G401 (cell line): ENCODE data around the gene GALNT9. TPM values are rescaled to one million over a fixed set of nuclear protein-coding genes. Genes with fewer than 3 reads are reported as not detected.
A peak's percentile ranks its signal among the peaks of the same experiment; 100 is the strongest.
"Not testable (repeated sequence)": the region's sequence is repeated elsewhere in the genome, so short reads cannot be mapped to it uniquely, and the experiment has no call there.

Experiments
- DNase-seq: peaks from one replicate; pipeline ENCODE4 v3.0.0-alpha.2; 2015; ENCODE audit warnings: low spot score
- in situ Hi-C: cut with HindIII; loops from 2 replicates; pipeline ENCODE4 v1.10.0; 2016; ENCODE audit warnings: low sequenced_read_pairs, mixed read lengths
- total RNA-seq: library from RNA; depleted of rRNA; stranded (reverse); fragments of >200 nt; shearing (Covaris generic); gene quantifications from 2 replicates; pipeline ENCODE4 v1.2.3, GENCODE V29; 2014

Gene GALNT9
- total RNA-seq, 1 experiment from 2014 or later: 0.10 TPM

DNA sequence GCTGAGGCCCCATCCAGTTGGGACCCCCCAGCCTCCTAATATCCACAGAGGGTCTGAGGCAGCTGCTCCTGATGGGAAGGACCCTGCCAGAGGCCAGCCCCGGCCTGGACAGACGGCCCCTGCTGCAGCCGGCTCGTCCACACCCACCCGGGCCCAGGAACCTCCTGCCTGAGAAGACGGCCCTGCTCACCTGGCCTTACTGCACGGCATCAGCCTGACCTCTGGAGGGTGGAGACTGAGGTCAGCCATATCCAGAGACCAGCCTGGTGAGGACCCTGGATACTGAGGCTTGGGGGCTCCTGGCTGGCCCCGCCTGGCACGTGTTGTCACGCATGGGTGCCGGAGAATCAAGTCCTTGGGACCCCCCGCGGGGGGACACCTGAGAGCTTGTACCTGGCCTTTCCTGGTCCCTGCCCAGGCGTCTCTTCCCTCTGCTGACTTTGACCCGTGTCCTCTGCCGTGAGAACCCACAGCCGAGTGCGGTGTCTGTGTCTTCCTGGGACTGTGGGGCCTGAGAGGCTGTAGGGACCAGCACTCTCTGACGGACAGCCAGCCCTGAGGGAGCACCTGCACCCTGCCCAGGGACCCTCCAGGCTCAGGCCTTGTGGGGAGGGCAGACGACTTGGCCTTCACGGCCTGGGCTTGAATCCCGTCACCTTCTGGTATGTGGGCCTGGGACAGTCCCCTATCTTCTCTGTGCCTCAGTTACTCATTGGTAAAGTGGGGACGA is 127.8 kb downstream of the GALNT9 start:
- in situ Hi-C loops: no loop called here
- DNase-seq: no peak

GRCh38 chr12:132200800-132201199 is 128.6 kb downstream of the GALNT9 start:
- in situ Hi-C loops: no loop called here

GRCh38 chr12:132199526-132200319 is 129.7 kb downstream of the GALNT9 start:
- in situ Hi-C loops: no loop called here

More at GRCh38 chr12:132200800-132201199, 128.6 kb downstream of the GALNT9 start:
- DNase-seq: no peak

DNA sequence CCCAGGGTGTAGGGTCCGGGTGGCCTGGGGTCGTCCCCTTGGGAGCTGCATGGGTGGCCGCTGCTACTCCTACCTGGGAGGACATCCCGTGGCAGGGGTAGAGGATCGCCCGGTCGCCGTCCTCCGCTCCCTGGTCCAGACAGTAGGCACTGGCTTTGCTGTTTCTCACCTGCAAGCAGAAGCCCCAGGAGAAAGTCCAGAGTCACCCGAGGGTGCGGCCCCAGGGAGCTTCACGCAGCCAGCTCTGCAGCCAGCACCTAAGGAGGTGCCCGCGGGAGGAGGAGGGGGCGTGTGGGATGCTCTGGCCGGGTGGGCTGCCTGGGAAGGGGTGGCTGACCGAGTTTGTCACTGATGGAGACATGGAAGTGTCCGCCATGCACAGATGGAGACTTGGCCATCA is 130.3 kb downstream of the GALNT9 start:
- no peak for DNase-seq
- in situ Hi-C loops: no loop called here

More at GRCh38 chr12:132199526-132200319, 129.7 kb downstream of the GALNT9 start:
- no peak for DNase-seq

DNA sequence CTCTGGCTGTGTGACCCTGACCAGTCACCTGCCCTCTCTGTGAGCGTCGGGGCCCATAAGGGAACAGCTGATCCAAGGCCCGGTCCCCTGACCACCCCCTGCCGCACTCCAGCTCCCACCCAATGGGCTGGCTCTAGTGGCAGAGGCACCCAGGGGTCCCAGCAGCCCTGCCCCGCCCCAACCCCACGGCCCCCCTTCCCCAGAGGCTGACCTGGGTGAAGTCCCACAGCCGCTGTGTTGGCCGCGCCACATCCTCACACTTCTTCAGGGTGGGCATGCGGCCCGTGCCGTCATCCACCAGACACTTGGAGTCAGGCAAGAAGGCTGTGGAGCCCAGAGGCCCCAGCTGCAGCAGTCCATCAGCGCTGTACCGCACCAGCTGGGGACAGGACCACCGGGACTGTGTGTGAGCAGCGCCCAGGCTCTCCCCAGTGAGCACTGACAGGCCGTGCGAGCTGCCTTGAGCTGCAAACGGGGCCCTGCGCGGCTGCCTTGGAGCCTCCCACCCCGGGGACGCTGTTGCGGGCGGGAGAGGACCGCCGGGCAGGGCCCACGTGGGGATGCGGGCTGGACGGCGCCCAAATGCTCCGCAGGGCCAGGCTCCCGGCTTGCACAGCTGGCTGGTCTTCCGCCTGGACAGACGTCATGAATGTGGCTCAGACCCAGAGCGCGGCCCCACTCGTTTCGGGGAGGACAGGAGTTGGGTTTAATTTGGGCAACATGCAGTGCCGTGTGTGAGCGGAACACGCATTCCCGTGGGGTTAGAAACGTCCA is 131.6 kb downstream of the GALNT9 start:
- DNase-seq: no peak
- in situ Hi-C loops: no loop called here

DNA sequence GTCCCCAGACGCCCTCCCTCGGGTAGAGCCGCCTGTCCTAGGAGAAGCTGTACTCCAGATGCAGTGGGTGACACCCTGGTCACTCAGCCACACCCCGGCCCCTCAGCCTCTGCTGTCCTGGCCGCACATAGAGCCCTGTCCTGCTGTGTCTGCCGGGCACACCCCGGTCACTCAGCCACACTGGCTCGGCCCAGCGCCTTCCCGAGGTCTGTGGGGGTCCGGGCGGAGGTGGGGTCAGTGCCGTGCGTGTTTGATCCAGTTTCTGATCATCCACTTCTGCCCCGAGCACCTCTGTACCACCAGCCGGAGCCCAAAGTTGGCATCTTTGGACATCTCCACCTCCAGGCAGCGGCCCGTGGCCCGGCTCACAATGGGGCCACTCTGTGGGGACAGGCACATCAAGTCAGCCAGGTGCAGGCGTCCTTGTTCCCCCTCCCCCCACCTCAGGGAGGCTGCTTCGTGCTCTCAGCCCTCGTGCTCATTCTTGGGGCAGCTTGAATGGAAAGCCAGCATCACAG is 132.5 kb downstream of the GALNT9 start:
- in situ Hi-C loops: no loop called here
- DNase-seq: no peak

DNA sequence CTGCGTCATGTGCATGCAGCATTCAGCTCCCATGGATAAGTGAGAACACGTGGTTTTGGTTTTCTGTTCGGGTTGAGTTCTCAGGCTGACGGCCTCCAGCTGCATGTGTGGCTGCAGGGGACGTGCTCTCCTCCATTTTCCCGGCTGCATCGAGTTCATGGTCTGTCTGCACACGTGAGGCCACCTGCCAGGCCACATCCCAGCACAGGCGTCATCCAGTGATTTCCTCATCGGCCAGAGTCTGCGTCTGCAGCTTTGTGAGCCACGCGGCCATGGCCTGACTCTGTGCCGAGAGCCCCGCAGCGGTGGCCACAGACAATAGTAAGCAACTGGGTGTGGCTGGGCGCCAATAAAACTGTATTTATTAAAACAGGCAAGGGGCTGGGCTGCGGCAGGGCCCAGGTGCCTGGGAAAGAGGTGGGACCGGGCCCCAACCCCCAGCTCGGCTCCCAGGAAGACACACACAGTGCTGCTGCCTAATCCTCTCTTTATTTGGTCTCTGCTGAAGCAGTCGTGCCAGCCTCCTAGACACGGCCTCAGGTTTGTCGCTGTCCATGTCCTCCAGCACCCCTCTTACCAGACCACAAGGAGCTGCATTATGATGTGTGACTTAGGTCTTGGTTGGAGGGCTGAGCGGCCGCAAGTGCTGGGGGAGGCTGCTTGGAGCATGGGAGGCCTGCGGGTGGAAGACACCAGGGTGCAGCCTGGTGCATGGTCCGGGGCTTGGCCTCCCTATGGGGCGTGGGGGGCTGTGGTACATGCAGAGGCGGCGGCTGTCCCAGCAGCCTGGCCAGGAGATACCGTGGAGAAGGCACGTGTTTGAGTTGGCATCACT is 133.1 kb downstream of the GALNT9 start:
- in situ Hi-C loops: no loop called here
- DNase-seq: no peak

- DNase-seq, in situ Hi-C loops: not testable (repeated sequence)
These were observed 134.1 kb downstream of the GALNT9 start for GRCh38 chr12:132195242-132195641.

- in situ Hi-C loops: no loop called here
These were observed 134.8 kb downstream of the GALNT9 start for GRCh38 chr12:132194556-132194955.

DNA sequence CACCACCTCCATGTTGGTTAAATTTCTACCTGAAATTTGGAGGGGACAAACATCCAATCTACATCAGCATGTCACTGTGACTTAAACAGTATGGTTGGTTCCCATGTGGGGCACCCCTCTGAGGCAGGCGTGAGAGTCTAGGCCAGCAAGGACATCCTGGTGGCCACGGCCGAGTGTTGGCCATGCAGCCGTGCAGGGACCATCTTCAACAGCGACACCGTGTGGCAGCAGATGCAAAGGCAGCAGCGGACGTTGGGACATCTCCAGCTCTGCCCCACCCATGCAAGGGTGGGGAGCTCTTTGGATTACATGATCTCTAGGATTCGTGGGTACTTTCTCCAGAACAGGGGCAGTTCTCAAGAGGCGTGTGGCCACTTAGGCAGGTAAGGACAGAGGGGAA is 135.3 kb downstream of the GALNT9 start:
- in situ Hi-C loops: no loop called here
- no peak for DNase-seq

More at GRCh38 chr12:132194556-132194955, 134.8 kb downstream of the GALNT9 start:
- DNase-seq: no peak

GRCh38 chr12:132191715-132192553 is 137.5 kb downstream of the GALNT9 start:
- in situ Hi-C loops: no loop called here
- DNase-seq: no peak

- DNase-seq: no peak
- in situ Hi-C loops: no loop called here
These were observed 138.4 kb downstream of the GALNT9 start for GRCh38 chr12:132190834-132191500.

DNA sequence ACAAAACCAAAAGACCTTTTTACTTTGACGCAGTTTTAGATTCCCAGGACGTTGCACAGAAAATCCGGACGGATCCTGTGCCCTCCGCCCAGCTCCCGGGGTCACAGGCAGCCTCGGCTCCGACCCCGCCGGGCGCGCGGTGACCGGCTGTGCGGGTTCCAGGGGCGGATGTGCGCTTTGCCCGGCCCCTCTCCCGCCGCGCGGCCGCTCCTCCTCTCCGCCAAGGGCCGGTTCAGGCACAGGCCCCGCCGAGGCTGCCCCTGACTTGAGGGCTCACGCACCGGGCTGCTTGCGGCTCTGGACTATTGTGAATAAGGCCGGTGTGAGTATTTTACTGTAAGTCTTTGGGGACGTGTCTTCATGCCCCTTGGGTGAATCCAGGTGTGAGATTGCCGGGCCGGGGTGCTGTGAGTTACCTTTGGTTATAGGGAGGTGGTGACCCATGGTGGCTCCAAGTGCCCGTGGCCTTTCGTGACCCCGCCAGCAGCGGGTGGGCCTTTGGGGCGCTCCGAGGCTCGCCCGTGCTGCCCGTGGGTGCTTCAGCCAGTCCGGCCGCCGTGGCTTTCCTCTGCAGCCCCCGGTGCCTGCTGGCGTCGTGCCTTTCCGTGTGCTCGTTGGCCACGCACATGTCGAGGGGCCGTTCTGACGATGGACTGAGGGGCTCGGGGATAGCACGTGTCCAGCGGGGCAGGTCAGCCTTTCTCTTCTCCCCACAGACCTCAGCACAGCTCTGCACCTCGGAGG is 139.2 kb downstream of the GALNT9 start:
- in situ Hi-C loops: no loop called here
- DNase-seq: no peak

GRCh38 chr12:132189378-132190011 is 139.9 kb downstream of the GALNT9 start:
- DNase-seq: peak; percentile 63
- in situ Hi-C loops: no loop called here

GRCh38 chr12:132188916-132189325 is 140.5 kb downstream of the GALNT9 start:
- no peak for DNase-seq
- in situ Hi-C loops: no loop called here

DNA sequence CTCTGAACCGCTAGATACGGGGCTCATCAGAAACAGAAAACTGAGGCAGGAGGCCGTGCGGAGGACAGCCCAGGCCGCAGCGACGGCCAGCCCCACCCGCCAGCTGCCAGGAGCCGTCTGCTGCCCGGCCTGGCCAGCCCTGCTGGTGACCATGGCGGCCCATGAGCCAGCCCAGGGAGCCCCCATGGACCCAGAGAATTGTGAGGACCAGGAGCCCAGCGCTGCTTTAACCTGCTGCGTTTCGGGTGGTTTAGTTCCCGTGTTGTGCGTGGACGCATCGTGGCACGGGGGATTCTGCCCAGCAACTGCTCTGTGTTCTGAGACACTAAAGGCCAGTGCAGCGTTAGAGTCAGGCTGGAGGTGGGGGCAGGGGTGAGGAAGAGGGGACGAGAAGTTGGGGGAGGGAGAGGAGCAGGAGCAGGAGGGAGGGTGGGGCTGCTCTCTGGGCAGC is 140.9 kb downstream of the GALNT9 start:
- in situ Hi-C loops: no loop called here
- DNase-seq: no peak
